ENCODE data around the gene CCL19.

CCL19 gene

GRCh38 chr9:34648673-34649072 is 42.4 kb downstream of the CCL19 start:
- no peaks in the 10 kb centered on the region for H3K27me3 ChIP-seq (ENCODE audit: insufficient read depth, low read length)
- H3K9ac ChIP-seq (ENCODE audit: low read depth, low read length), result no peak overlapping the region
- H3K9me3 ChIP-seq (ENCODE audit: insufficient read depth, low read depth, low read length), result no peaks in the 10 kb centered on the region
- H3K36me3 ChIP-seq (ENCODE audit: insufficient read depth, low read length), result peaks cover 24% of the 10 kb centered on the region
- no peak overlapping the region for H3K27ac ChIP-seq (ENCODE audit: low read depth, low read length)
- no peak overlapping the region for H3K4me3 ChIP-seq (ENCODE audit: low read length)
- WGBS, result 95% methylated on average over 8 of the region's 8 CpGs
- H3K4me1 ChIP-seq (ENCODE audit: insufficient read depth, low read length), result peaks cover 33% of the 10 kb centered on the region

DNA sequence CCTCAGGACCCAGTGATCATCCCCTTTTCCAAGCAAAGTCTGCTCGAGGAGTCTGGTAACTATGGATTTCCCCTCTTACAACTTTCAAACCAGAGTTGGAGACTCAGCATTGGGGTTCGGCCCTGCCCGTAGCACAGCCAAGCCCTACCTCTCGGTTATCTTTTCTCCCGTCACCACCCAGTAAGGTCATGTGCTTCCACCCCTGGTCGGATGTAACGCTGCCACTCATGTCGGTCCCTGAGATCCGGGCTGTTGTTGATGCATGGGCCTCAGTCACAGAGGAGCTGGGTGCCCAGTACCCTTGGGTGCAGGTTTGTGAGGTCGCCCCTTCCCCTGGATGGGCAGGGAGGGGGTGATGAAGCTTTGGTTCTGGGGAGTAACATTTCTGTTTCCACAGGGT is 43.4 kb downstream of the CCL19 start:
- peak overlapping the region; percentile 91 for H3K4me3 ChIP-seq (ENCODE audit: low read length)
- H3K4me1 ChIP-seq (ENCODE audit: insufficient read depth, low read length), result peaks cover 24% of the 10 kb centered on the region
- 86% methylated on average over 10 of the region's 10 CpGs for WGBS
- H3K27ac ChIP-seq (ENCODE audit: low read depth, low read length), result no peak overlapping the region
- H3K27me3 ChIP-seq (ENCODE audit: insufficient read depth, low read length), result no peaks in the 10 kb centered on the region
- no peaks in the 10 kb centered on the region for H3K9me3 ChIP-seq (ENCODE audit: insufficient read depth, low read depth, low read length)
- H3K36me3 ChIP-seq (ENCODE audit: insufficient read depth, low read length), result peaks cover 24% of the 10 kb centered on the region
- H3K9ac ChIP-seq (ENCODE audit: low read depth, low read length), result peak overlapping the region; percentile 79

GRCh38 chr9:34647084-34647403 is 44.0 kb downstream of the CCL19 start:
- Histone ChIP-seq H3K36me3 (ENCODE audit: insufficient read depth, low read length) (peaks cover 24% of the 10 kb centered on the region), H3K27ac (ENCODE audit: low read depth, low read length) (peak overlapping the region; percentile 84; the same call in 1 of the 2 replicates), H3K4me1 (ENCODE audit: insufficient read depth, low read length) (peaks cover 19% of the 10 kb centered on the region), H3K9ac (ENCODE audit: low read depth, low read length) (peak overlapping the region; percentile 79), H3K27me3 (ENCODE audit: insufficient read depth, low read length) (no peaks in the 10 kb centered on the region), H3K4me3 (ENCODE audit: low read length) (peak overlapping the region; percentile 91), H3K9me3 (ENCODE audit: insufficient read depth, low read depth, low read length) (no peaks in the 10 kb centered on the region)
- WGBS, result 9% methylated on average over 8 of the region's 8 CpGs

- 7% methylated on average over 43 of the region's 43 CpGs for WGBS
- Histone ChIP-seq H3K27me3 (ENCODE audit: insufficient read depth, low read length) (no peaks in the 10 kb centered on the region), H3K4me1 (ENCODE audit: insufficient read depth, low read length) (peaks cover 19% of the 10 kb centered on the region)
Observed at GRCh38 chr9:34646211-34647083, 44.6 kb downstream of the CCL19 start, which contains the start of gene GALT. GALT (plus strand) TSS chr9:34646675; CDS start chr9:34646705, 30 bp downstream.

DNA sequence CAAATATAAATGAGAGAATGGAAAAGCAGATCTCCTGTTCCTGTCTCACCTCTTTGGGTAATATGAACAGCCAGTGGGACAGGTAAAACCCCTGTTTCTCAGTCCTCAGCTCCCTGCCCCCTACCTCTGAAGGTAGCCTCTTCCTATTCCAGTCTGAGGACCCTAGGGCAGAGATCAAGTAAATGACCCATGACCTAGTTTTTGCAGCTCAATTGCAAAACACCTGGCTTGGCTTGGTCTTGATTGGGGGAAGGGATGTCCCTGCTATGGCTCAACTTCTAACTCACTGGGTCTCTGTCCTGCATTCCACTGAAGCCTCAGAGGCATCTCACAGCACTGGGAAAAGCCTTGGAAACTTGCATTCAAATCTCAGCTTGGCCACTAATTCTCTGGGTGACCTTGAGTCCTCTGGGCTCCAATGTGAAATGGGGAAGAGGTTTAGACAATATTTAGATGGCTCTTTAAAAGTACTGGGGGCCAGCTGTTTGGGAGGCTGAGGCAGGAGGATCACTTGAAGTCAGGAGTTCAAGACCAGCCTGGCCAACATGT is 46.2 kb downstream of the CCL19 start:
- no peaks in the 10 kb centered on the region for H3K9me3 ChIP-seq (ENCODE audit: insufficient read depth, low read depth, low read length)
- H3K36me3 ChIP-seq (ENCODE audit: insufficient read depth, low read length), result peaks cover 17% of the 10 kb centered on the region
- peak overlapping the region; percentile 63; the same call in 1 of the 2 replicates for H3K27ac ChIP-seq (ENCODE audit: low read depth, low read length)
- H3K9ac ChIP-seq (ENCODE audit: low read depth, low read length), result no peak overlapping the region
- H3K27me3 ChIP-seq (ENCODE audit: insufficient read depth, low read length), result no peaks in the 10 kb centered on the region
- no peak overlapping the region for H3K4me3 ChIP-seq (ENCODE audit: low read length)
- peaks cover 19% of the 10 kb centered on the region for H3K4me1 ChIP-seq (ENCODE audit: insufficient read depth, low read length)

More at GRCh38 chr9:34646211-34647083, 44.6 kb downstream of the CCL19 start, which contains the start of gene GALT:
- no peaks in the 10 kb centered on the region for H3K9me3 ChIP-seq (ENCODE audit: insufficient read depth, low read depth, low read length)
- H3K36me3 ChIP-seq (ENCODE audit: insufficient read depth, low read length), result peaks cover 24% of the 10 kb centered on the region
- peak within 1 kb of the TSS; percentile 91 for H3K4me3 ChIP-seq (ENCODE audit: low read length)
- peak within 1 kb of the TSS; percentile 79 for H3K9ac ChIP-seq (ENCODE audit: low read depth, low read length)
- H3K27ac ChIP-seq (ENCODE audit: low read depth, low read length), result peak within 1 kb of the TSS; percentile 84

DNA sequence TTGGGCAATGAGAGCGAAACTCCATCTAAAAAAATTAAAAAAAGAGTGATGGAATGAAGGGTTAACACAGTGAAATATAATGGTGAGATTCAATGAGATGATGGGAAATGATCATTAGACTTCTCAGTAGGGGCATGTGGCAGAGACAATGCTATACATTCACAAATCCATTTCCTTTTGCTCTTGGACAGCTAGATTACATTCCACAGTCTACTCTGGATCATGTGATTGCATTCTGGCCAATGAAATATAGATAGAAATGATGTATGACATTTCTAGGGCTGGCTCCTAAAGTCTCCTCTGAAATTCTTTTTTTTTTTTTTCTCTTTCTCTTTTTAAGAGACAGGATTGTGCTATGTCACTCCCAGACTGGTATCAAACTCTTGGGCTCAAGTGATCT is 48.4 kb downstream of the CCL19 start:
- Histone ChIP-seq H3K9me3 (ENCODE audit: insufficient read depth, low read depth, low read length) (no peaks in the 10 kb centered on the region), H3K27me3 (ENCODE audit: insufficient read depth, low read length) (peaks cover 2% of the 10 kb centered on the region; the same call in 1 of the 2 replicates), H3K9ac (ENCODE audit: low read depth, low read length) (no peak overlapping the region), H3K36me3 (ENCODE audit: insufficient read depth, low read length) (no peaks in the 10 kb centered on the region), H3K4me3 (ENCODE audit: low read length) (no peak overlapping the region), H3K4me1 (ENCODE audit: insufficient read depth, low read length) (peaks cover 22% of the 10 kb centered on the region), H3K27ac (ENCODE audit: low read depth, low read length) (no peak overlapping the region)
- WGBS, result 85% methylated on average over 1 of the region's 1 CpG
